NCI-H1436 (cell line): ENCODE measurements around the gene RPS6KA4.

Experiments
- DNase-seq: peaks from one replicate; lab custom pipeline; 2025; lab: John Stamatoyannopoulos, UW

Gene RPS6KA4

GRCh38 chr11:64348383-64349024 is 10.5 kb upstream of the RPS6KA4 start:
- DNase-seq, result no peak

- no peak for DNase-seq
Observed at GRCh38 chr11:64349025-64349387, 10.0 kb upstream of the RPS6KA4 start.

GRCh38 chr11:64349404-64349803 is 9.6 kb upstream of the RPS6KA4 start:
- no peak for DNase-seq

GRCh38 chr11:64351136-64351631 is 7.8 kb upstream of the RPS6KA4 start:
- DNase-seq, result no peak

- no peak for DNase-seq
Observed at GRCh38 chr11:64352099-64352994, 6.6 kb upstream of the RPS6KA4 start.

- no peak for DNase-seq
Observed at GRCh38 chr11:64352995-64353714, 5.8 kb upstream of the RPS6KA4 start.

- DNase-seq, result no peak
Observed at GRCh38 chr11:64353715-64354506, 5.1 kb upstream of the RPS6KA4 start.

- peak; percentile 82 for DNase-seq
Observed at GRCh38 chr11:64355078-64355940, 3.7 kb upstream of the RPS6KA4 start.

- peak; percentile 48 for DNase-seq
Observed at GRCh38 chr11:64356498-64357411, 2.2 kb upstream of the RPS6KA4 start.

GRCh38 chr11:64357446-64357845 is 1.5 kb upstream of the RPS6KA4 start:
- no peak for DNase-seq

GRCh38 chr11:64357904-64358535 is 942 bp upstream of the RPS6KA4 start:
- DNase-seq, result no peak

- no peak for DNase-seq
Observed at GRCh38 chr11:64358536-64358906, 441 bp upstream of the RPS6KA4 start.

GRCh38 chr11:64359712-64360445 is 917 bp downstream of the RPS6KA4 start:
- DNase-seq, result no peak

GRCh38 chr11:64360448-64360921 is 1.5 kb downstream of the RPS6KA4 start:
- no peak for DNase-seq

- no peak for DNase-seq
Observed at GRCh38 chr11:64361659-64362058, 2.7 kb downstream of the RPS6KA4 start.

- DNase-seq, result no peak
Observed at GRCh38 chr11:64362339-64362738, 3.4 kb downstream of the RPS6KA4 start.

GRCh38 chr11:64364435-64364834 is 5.5 kb downstream of the RPS6KA4 start:
- DNase-seq, result no peak

GRCh38 chr11:64364911-64365310 is 5.9 kb downstream of the RPS6KA4 start:
- DNase-seq, result no peak
